Measurements from ENCODE around the gene UBE2N.
"Not testable (repeated sequence)": the region's sequence is repeated elsewhere in the genome, so short reads cannot be mapped to it uniquely, and the experiment has no call there.

Gene UBE2N

DNA sequence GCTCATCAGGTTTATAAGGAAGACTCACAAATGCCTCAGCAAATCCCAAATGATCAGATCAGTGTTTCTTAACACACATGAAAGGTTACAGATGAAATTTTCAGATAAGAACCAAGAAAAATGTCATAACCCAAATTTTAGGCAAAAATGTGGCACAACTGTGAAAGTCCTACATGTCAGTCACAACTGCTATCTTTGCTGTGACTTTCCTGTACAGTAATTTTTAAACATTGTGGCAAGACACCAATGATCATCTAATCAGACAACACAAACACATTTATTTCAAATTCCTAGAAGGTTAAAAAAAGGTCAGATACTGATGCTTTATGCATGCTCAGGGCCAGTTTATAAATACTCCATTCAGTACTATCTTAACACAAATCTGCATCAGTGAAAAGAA is 32.9 kb downstream of the UBE2N start:
- TF ChIP-seq, protein P1, sequence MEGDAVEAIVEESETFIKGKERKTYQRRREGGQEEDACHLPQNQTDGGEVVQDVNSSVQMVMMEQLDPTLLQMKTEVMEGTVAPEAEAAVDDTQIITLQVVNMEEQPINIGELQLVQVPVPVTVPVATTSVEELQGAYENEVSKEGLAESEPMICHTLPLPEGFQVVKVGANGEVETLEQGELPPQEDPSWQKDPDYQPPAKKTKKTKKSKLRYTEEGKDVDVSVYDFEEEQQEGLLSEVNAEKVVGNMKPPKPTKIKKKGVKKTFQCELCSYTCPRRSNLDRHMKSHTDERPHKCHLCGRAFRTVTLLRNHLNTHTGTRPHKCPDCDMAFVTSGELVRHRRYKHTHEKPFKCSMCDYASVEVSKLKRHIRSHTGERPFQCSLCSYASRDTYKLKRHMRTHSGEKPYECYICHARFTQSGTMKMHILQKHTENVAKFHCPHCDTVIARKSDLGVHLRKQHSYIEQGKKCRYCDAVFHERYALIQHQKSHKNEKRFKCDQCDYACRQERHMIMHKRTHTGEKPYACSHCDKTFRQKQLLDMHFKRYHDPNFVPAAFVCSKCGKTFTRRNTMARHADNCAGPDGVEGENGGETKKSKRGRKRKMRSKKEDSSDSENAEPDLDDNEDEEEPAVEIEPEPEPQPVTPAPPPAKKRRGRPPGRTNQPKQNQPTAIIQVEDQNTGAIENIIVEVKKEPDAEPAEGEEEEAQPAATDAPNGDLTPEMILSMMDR (IDR thresholded peaks at IDR 0.05): no peak
- no peak overlapping the region for H3K27ac ChIP-seq
- no peak for DNase-seq (ENCODE audit: low spot score)
- H3K4me3 ChIP-seq: no peak overlapping the region

DNA sequence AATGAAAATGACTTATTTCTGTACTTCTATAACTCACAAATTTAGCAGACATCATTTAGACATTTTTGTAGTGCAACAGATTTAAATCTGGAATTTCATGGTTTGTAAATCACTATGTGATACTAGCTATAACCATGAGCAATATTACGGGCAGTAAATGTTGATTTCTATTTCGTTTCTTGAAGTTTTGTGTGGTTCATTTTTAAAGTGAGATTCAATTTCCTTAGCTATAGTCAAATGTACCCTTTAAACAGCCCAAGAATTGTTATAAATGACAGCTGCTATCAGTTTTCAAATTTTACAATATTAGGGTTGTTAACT is 33.8 kb downstream of the UBE2N start:
- DNase-seq (ENCODE audit: low spot score): no peak

DNA sequence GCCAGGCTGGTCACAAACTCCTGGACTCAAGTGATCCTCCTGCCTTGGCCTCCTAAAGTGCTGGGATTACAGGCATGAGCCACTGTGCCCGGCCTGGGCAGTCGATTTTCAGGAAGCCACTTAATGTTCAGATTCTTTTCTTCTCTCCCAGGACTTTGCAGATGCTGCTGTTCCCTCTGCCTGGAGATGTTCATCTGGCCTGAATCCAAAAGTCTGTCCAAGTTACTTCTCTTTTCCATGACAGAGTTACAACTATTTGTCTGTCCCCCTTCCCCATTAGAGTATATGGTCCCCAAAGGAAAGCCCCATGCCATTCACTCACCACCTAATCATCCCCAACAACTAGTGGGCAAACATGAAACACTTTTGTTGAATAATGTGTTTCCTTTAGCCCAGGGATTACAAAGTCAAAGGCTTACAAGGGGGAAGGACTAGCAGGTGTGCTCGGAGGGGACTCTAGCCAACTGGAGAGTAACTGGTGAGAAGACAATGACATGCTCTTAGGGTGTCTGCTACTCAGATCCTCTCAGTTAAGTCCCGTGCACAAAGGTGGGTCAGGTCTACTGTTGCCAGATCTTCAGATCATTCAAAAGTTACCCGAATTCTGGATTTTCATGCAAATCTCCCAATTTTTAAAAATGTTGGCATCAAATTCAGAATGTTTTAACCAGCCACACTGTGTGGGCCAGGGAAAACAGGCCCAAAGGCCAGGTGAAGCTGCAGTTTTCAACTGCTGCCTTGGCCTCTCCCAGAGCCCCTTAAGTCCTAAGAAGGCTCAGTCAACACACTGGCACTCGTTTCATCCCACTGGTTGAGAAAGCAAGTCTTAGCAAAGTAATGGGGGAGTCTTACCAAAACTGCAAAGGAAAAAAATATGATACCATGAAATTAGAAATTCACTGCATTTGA is 34.4 kb downstream of the UBE2N start:
- Histone ChIP-seq H3K27ac (no peak overlapping the region), H3K4me3 (no peak overlapping the region)
- DNase-seq (ENCODE audit: low spot score): no peak
- TF ChIP-seq, protein P1 (IDR thresholded peaks at IDR 0.05): no peak

More for the DNA sequence above, 33.8 kb downstream of the UBE2N start:
- Histone ChIP-seq H3K27ac (no peak overlapping the region), H3K4me3 (no peak overlapping the region)
- TF ChIP-seq, protein P1 (IDR thresholded peaks at IDR 0.05): no peak

DNA sequence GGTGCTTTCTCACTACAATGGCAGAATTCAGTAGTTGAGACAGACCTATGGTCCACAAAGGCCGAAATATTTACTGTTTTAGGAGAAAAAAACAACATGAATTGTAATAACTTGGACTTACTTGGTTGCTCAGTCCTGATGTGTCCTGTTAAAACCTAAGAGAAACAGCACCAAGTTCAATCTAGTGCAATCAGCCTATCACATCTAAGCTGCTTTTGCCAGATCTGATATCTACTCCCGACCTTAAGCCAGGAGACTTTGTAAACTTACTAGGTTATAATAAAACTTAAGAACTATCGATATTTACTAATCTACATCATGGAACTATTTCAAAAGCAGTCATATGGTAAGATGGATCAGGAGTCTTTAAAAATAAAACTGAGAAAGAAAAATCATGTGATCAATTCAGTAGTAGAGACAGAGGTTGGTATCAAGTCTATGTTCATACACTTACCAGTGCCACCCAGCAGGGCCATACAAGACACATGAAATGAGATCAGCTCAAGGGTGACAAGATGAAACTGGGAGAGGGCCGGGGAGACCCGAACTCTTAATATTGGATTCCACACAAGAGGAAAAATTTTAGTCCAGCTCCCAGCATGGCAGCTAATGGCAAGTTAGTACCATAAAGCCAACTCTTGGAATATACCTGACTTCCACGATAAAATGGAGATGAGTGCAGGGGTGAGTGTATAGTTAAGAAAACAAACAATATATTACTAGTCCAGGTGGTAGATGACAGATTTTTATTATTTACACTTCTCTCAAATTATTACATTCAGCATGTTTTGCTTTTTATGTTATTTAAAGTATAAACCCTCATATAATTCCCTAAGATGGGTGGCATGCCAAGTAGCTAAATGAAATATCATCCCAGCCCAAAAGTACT is 36.5 kb downstream of the UBE2N start:
- no peak for DNase-seq (ENCODE audit: low spot score)
- Histone ChIP-seq H3K27ac (peak overlapping the region in 1 of 2 donors; percentile 9), H3K4me3 (no peak overlapping the region)
- TF ChIP-seq, protein P1 (IDR thresholded peaks at IDR 0.05): no peak

DNA sequence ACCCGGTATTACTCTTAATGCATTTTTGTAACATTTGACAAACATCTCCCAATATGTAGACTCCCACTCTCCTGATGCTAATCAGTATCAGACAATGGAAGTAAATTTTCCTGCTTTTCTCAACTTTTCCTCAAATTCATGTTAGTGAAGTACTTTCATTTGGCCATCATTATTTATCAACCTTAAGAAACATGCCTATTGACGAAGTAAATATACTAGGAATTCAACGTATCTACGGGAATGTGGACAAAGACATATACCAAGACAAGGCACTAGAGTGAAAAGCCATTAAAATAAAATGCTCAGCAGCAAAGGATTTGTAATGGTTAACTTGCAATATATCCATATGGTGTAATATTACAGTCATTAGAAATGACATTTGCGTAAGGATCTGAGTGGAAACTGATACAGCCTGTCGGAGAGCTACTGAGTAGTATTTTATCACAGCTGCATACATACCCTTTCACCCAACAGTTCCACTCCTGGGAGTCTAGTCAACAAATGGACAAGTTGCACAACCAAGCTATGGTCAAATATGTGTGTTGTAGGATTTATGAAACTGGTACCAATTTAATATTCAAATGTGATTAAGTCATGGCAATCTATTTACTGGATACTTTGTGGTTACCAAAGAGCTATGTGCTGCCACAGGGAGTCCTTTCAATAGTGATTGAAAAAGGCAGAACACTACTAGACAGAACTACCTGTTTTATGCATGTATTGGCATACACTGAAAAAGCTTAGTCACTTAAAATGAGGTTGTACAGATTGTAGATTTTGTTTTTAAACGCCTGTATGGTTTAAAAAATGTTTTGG is 37.6 kb downstream of the UBE2N start:
- H3K27ac ChIP-seq: no peak overlapping the region
- no peak for DNase-seq (ENCODE audit: low spot score)
- H3K4me3 ChIP-seq: no peak overlapping the region
- TF ChIP-seq, protein P1 (IDR thresholded peaks at IDR 0.05): no peak

DNA sequence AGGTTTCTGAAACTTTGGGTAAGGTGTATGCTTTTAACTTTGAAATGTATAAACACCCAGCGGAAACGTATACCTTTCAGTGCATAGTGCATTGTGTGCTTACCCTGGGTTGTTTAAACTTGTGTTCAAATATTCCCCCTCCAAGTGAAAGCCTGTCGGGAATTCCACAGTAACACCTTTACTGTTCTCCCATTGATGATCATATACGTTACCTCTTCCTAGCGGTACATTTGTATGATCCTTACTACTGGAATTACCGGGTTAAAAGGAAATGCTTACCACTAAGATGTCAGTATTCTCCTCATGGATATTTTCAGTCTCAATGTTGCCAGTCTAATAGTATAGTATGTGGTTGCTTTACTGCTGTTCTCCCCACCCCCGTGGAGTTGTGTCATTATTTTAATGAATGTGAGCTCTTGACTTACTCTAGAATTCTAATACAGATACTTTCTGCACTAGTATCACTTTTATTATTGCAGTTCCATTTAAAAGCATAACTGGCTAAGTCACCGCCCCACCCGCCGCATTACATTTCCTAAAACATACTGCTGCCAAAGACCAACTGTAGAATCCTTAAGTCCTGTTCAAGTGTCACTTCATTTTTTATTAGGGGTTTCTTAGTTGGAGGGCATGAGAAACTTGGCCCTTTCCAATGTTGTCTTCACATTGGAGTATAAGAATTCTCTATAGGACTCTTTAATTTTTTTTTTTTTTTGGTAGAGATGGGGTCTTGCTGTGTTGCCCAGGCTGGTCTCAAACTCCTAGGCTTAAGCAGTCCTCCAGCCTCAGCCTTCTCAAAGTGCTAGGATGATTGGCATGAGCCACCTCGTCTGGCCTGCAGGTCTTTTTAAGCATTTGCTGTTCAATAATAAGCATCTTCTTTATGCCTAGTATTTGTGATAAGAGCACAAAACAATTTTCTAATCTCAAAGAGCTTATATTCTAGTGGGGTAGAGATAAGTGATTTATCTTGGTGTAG is 39.1 kb downstream of the UBE2N start:
- H3K27ac ChIP-seq: no peak overlapping the region
- no peak for DNase-seq (ENCODE audit: low spot score)
- TF ChIP-seq, protein P1 (IDR thresholded peaks at IDR 0.05): no peak
- no peak overlapping the region for H3K4me3 ChIP-seq

DNA sequence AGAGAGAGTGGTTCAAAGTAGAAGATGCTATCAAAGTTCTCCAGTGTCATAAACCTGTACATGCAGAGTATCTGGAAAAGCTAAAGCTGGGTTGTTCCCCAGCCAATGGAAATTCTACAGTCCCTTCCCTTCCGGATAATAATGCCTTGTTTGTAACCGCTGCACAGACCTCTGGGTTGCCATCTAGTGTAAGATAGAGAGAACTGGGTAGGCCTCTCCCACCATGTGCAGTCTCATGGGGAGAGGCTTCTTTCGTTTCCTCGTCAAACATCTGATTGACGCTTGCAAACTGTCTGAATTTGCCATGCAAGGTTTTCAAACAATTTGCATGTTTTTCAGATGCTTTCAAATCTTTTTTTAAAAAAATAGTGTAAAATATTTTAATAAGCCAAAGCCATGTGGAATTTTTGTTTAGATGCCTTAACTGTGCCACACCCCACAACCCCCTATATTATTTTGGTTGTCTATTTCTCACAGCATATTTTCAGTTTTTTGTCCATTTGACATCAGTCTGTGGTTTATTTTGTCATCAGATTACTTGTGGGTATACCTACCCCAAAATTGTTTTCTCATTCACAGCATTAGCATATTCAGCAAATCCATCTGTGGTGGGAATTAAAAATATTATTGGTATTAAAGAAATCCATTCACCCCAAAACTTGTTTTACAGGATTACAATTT is 42.4 kb downstream of the UBE2N start:
- not testable (repeated sequence) for H3K27ac ChIP-seq; DNase-seq (ENCODE audit: low spot score); H3K4me3 ChIP-seq

Data from coronary artery (tissue), 2 donors.